ENCODE data around the gene INS. TPM values are rescaled to one million over a fixed set of nuclear protein-coding genes. Genes with fewer than 3 reads are reported as not detected.

Gene INS
- total RNA-seq, 1 experiment from 2014 or later: not detected

- no peak overlapping the region for H2BK5ac ChIP-seq (ENCODE audit: insufficient read length, low read length)
- no peak overlapping the region for H4K8ac ChIP-seq (replicated peaks; ENCODE audit: insufficient read length, low read depth, low read length)
- no peak overlapping the region for H2AFZ ChIP-seq (ENCODE audit: low read length)
- no peak overlapping the region for H3K27ac ChIP-seq (ENCODE audit: insufficient read length, low read depth, low read length)
- Mint-ChIP-seq H3K27me3 (ENCODE audit: low read depth) (peaks cover 34% of the 10 kb centered on the region), H3K4me3 (no peak overlapping the region), H3K36me3 (ENCODE audit: insufficient read depth in 1 of 3, low read depth in 3 of 3) (no peaks in the 10 kb centered on the region), H3K9me3 (no peaks in the 10 kb centered on the region), H3K4me1 (peaks cover 15 to 21% of the 10 kb centered on the region in 2 experiments), H3K27ac (no peak overlapping the region)
- no peak overlapping the region for H3K56ac ChIP-seq (ENCODE audit: insufficient read length, low read depth, low read length)
- no peak overlapping the region for H2BK12ac ChIP-seq (ENCODE audit: insufficient read length, low read depth, low read length)
- H3K4me1 ChIP-seq (ENCODE audit: insufficient read depth, low read length): no peaks in the 10 kb centered on the region
- no peak overlapping the region for H2BK20ac ChIP-seq (ENCODE audit: low read depth, low read length, poor library complexity, severe bottlenecking)
- no peak overlapping the region for H3K14ac ChIP-seq (ENCODE audit: insufficient read depth, low read length)
- no peak overlapping the region for H4K5ac ChIP-seq (ENCODE audit: insufficient read length, low read depth, low read length)
- no peak overlapping the region for H3K9ac ChIP-seq (ENCODE audit: extremely low read depth, insufficient read length, low read length)
- no peak overlapping the region for H3K4ac ChIP-seq (ENCODE audit: low read depth, low read length)
- no peak for DNase-seq
- peaks cover 6% of the 10 kb centered on the region; the same call in 1 of the 2 replicates for H3K27me3 ChIP-seq (ENCODE audit: insufficient read depth, low read length)
- H3K23ac ChIP-seq (ENCODE audit: insufficient read length, low read depth, low read length): no peak overlapping the region
- H2BK15ac ChIP-seq (ENCODE audit: low read depth, low read length): no peak overlapping the region
- no peak overlapping the region for H2BK120ac ChIP-seq (ENCODE audit: low read depth, low read length, poor library complexity, severe bottlenecking)
- H4K91ac ChIP-seq (ENCODE audit: insufficient read length, low read depth, low read length): no peak overlapping the region
- no peaks in the 10 kb centered on the region for H3K9me3 ChIP-seq (ENCODE audit: control insufficient read depth, low read depth, low read length)
- no peak overlapping the region for H3T11ph ChIP-seq (ENCODE audit: low read length)
- no peak overlapping the region for H2AK5ac ChIP-seq (ENCODE audit: insufficient read length, low read length)
- no peak overlapping the region for H3K4me2 ChIP-seq (ENCODE audit: insufficient read depth, insufficient read length, low read length)
- H3K23me2 ChIP-seq (ENCODE audit: insufficient read length, low read depth, low read length, poor library complexity, severe bottlenecking): no peaks in the 10 kb centered on the region
- TF ChIP-seq, protein P1, sequence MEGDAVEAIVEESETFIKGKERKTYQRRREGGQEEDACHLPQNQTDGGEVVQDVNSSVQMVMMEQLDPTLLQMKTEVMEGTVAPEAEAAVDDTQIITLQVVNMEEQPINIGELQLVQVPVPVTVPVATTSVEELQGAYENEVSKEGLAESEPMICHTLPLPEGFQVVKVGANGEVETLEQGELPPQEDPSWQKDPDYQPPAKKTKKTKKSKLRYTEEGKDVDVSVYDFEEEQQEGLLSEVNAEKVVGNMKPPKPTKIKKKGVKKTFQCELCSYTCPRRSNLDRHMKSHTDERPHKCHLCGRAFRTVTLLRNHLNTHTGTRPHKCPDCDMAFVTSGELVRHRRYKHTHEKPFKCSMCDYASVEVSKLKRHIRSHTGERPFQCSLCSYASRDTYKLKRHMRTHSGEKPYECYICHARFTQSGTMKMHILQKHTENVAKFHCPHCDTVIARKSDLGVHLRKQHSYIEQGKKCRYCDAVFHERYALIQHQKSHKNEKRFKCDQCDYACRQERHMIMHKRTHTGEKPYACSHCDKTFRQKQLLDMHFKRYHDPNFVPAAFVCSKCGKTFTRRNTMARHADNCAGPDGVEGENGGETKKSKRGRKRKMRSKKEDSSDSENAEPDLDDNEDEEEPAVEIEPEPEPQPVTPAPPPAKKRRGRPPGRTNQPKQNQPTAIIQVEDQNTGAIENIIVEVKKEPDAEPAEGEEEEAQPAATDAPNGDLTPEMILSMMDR (conservative IDR thresholded peaks at IDR 0.05): no peak
- no peak overlapping the region for H3K18ac ChIP-seq (ENCODE audit: insufficient read length, low read depth, low read length)
- no peaks in the 10 kb centered on the region for H3K79me1 ChIP-seq (ENCODE audit: insufficient read depth, low read depth, low read length, poor library complexity, severe bottlenecking)
- H3K79me2 ChIP-seq (ENCODE audit: insufficient read depth, low read length): no peaks in the 10 kb centered on the region
- H4K20me1 ChIP-seq (ENCODE audit: control insufficient read depth, insufficient read depth, insufficient read length): no peaks in the 10 kb centered on the region
- no CpG with 5 or more reads among the region's 14 CpGs for WGBS (ENCODE audit: extremely low coverage, insufficient read length, low lambda C conversion rate)
Observed at GRCh38 chr11:2153581-2154194, 7.3 kb downstream of the INS start.

Measured in H9 (cell line).